K562 (cell line): ENCODE data around the gene MRPL57. TPM values are rescaled to one million over a fixed set of nuclear protein-coding genes. Genes with fewer than 3 reads are reported as not detected.
"Not testable (repeated sequence)": the region's sequence is repeated elsewhere in the genome, so short reads cannot be mapped to it uniquely, and the experiment has no call there.

Experiments
- ATAC-seq: fragments of 200-7000 bp; cut with Tn5 transposase; 3 replicates; pipeline ENCODE4 v1.9.1; 2020; ENCODE audit warnings: moderate library complexity
- BruUV-seq: library from RNA; stranded (reverse); fragments of 400-500 nt; replicated peaks from 2 replicates; lab custom pipeline; 2021; lab: Mats Ljungman, UMichigan
- CTCF ChIA-PET: fragments of 300-600 bp; formaldehyde crosslinking; extraction: SDS; loops from one replicate; lab custom pipeline; 2021; ENCODE audit warnings: low intra/inter-chr PET ratio; lab: Yijun Ruan, JAX
- POLR2A ChIA-PET: fragments of 300-600, 350-650 bp; sonication (Branson Sonifier 250); formaldehyde crosslinking; extraction: SDS; loops from one replicate; lab custom pipeline; 2021; ENCODE audit warnings: antibody characterized with exemption, inconsistent platforms; lab: Yijun Ruan, JAX
- DNase-seq, 4 experiments: peaks; one replicate each; pipeline versions ENCODE4 v3.0.0 to v3.0.0-alpha.2; 2011 to 2018; ENCODE audit warnings: low spot score in 3 of 4, mixed read lengths in 3 of 4; ENCODE audit errors: extremely low read depth in 1 of 4
- FAIRE-seq: peaks from 2 replicates; lab custom pipeline; 2011; peaks lifted over from hg19 to GRCh38; lab: Jason Lieb, UNC
- H2AFZ ChIP-seq: 2 replicates; pipeline ENCODE4 v1.6.0; 2011; ENCODE audit warnings: low read depth, low read length, control low read depth, inconsistent platforms
- H3K27ac ChIP-seq: fragments of 200-600 bp; 3 replicates; pipeline ENCODE4 v1.8.0; 2011; ENCODE audit warnings: low read depth, mild to moderate bottlenecking, control low read depth, inconsistent platforms, low read length, moderate library complexity, mixed read lengths; ENCODE audit errors: extremely low read depth
- H3K27me3 ChIP-seq, 2 experiments: fragments of 300-600 bp in 1 of 2; 2 replicates in 1 of 2; 3 replicates in 1 of 2; pipeline versions ENCODE4 v1.6.0 to v1.8.0; 2011; ENCODE audit warnings: inconsistent platforms in 2 of 2, low read length in 2 of 2, mild to moderate bottlenecking in 1 of 2, mixed read lengths in 1 of 2, moderate library complexity in 1 of 2; ENCODE audit not compliant: control insufficient read depth in 2 of 2, insufficient read depth in 2 of 2
- H3K36me3 ChIP-seq: fragments of 300-600 bp; 3 replicates; pipeline ENCODE4 v1.8.0; 2011; ENCODE audit warnings: mild to moderate bottlenecking, low read length, inconsistent platforms; ENCODE audit not compliant: control insufficient read depth, insufficient read depth
- H3K4me1 ChIP-seq, 2 experiments: fragments of 200-600 bp in 1 of 2; replicated peaks in 1 of 2; 2 replicates in 1 of 2; 3 replicates in 1 of 2; pipeline versions ENCODE4 v1.5.1 to v1.8.0; 2011; ENCODE audit warnings: inconsistent platforms in 2 of 2, low read length in 2 of 2, mild to moderate bottlenecking in 1 of 2, mixed read lengths in 1 of 2, moderate library complexity in 1 of 2; ENCODE audit not compliant: control insufficient read depth in 2 of 2, insufficient read depth in 2 of 2
- H3K4me2 ChIP-seq: 2 replicates; pipeline ENCODE4 v1.6.1; 2011; ENCODE audit warnings: low read length, control low read depth, inconsistent platforms, mixed read lengths; ENCODE audit not compliant: insufficient read depth
- H3K4me3 ChIP-seq: fragments of 200-600 bp; sonication (generic), shearing (Covaris generic); 2 replicates; pipeline ENCODE4 v1.5.1; 2016; ENCODE audit warnings: control low read depth, inconsistent platforms
- H3K79me2 ChIP-seq: fragments of 200-600 bp; 3 replicates; pipeline ENCODE4 v1.8.0; 2011; ENCODE audit warnings: low read length, inconsistent platforms; ENCODE audit not compliant: control insufficient read depth, insufficient read depth
- H3K9ac ChIP-seq, 2 experiments: 2 replicates each; pipeline versions ENCODE4 v1.6.0 to v1.6.1; 2011; ENCODE audit warnings: low read depth in 2 of 2, low read length in 2 of 2, control low read depth in 1 of 2, inconsistent platforms in 1 of 2, mild to moderate bottlenecking in 1 of 2, mixed read lengths in 1 of 2; ENCODE audit not compliant: insufficient read depth in 1 of 2
- H3K9me1 ChIP-seq: one replicate; pipeline ENCODE4 v1.6.0; 2011; ENCODE audit warnings: inconsistent platforms, mild to moderate bottlenecking, low read length, moderate library complexity; ENCODE audit not compliant: control insufficient read depth, insufficient read depth
- H3K9me3 ChIP-seq: replicated peaks from 2 replicates; pipeline ENCODE4 v1.5.1; 2011; ENCODE audit warnings: low read depth, low read length, inconsistent platforms; ENCODE audit not compliant: control insufficient read depth, insufficient read depth
- H4K20me1 ChIP-seq: replicated peaks from 2 replicates; pipeline ENCODE4 v1.6.1; 2011; ENCODE audit warnings: low read length, inconsistent platforms, mixed read lengths; ENCODE audit not compliant: control insufficient read depth, insufficient read depth
- IRF2 ChIP-seq: sonication (generic); formaldehyde crosslinking; IDR thresholded peaks from 2 replicates; pipeline ENCODE4 v1.8.1; 2022; ENCODE audit warnings: mild to moderate bottlenecking, missing genetic modification reagents
- MEF2A ChIP-seq: IDR thresholded peaks from 2 replicates; pipeline ENCODE4 v1.6.1; 2011; ENCODE audit warnings: low read depth, mild to moderate bottlenecking, low read length, moderate library complexity; ENCODE audit not compliant: control insufficient read depth
- SPI1 ChIP-seq: IDR thresholded peaks from 2 replicates; pipeline ENCODE4 v1.6.1; 2011; ENCODE audit warnings: low read depth, low read length, control low read depth, borderline replicate concordance
- STAG1 ChIP-seq: sonication (generic); formaldehyde crosslinking; IDR thresholded peaks from 2 replicates; pipeline ENCODE4 v1.5.0; 2020; ENCODE audit warnings: missing genetic modification reagents, borderline replicate concordance
- ZNF12 ChIP-seq: sonication (generic); formaldehyde crosslinking; IDR thresholded peaks from 2 replicates; pipeline ENCODE4 v1.4.0; 2020; ENCODE audit warnings: mild to moderate bottlenecking, missing genetic modification reagents
- WGBS: fragments of 100-300 bp; shearing (Covaris generic); methylation state at CpG from one replicate; pipeline ENCODE4 v1.1.6; 2016; ENCODE audit warnings: low coverage, mixed read lengths; ENCODE audit not compliant: insufficient coverage; ENCODE audit errors: missing lambda C conversion rate; 5-methylcytosine and 5-hydroxymethylcytosine counted together
- in situ Hi-C: fragments of 300-500 bp; cut with MboI; formaldehyde crosslinking; loops from 4 replicates; pipeline ENCODE4 v1.15.0; 2018; ENCODE audit warnings: inconsistent platforms, mixed read lengths
- intact Hi-C: fragments of 100-400 bp; cut with micrococcal nuclease; formaldehyde crosslinking; loops from 2 replicates; pipeline ENCODE4 v1.14.2; 2022
- polyA plus RNA-seq, 8 experiments: library from polyadenylated mRNA; depleted of rRNA in 4 of 8; stranded (reverse) in 5 of 8; unstranded in 3 of 8; fragments of >200 nt; fragmentation: Nextera tagmentation in 2 of 8; fragmentation: Illumina TruSeq in 1 of 8; extraction: Ambion mirVana in 2 of 8; extraction: Trizol in 1 of 8; gene quantifications; 2 replicates each; pipeline versions ENCODE4 v1.2.1 to v1.2.3, GENCODE V29; 2011 to 2014; ENCODE audit warnings: inconsistent platforms in 1 of 8, missing spikeins in 1 of 8
- total RNA-seq, 7 experiments: library from RNA; depleted of rRNA in 6 of 7; stranded (reverse); fragments of >200 nt in 6 of 7; fragmentation: Illumina TruSeq in 2 of 7; extraction: Trizol in 2 of 7; gene quantifications; 2 replicates each; pipeline versions ENCODE4 v1.2.1 to v1.2.3, GENCODE V29; 2011 to 2021; ENCODE audit warnings: low replicate concordance in 1 of 7
- TF ChIP-seq, protein P1 (sequence below): fragments of 250-450 bp; sonication (Bioruptor Pico); IDR thresholded peaks from 2 replicates; pipeline ENCODE4 v1.8.0; 2022; ENCODE audit warnings: moderate library complexity, mild to moderate bottlenecking, inconsistent platforms
- TF ChIP-seq, protein P2 (sequence below): fragments of 250-450 bp; sonication (Bioruptor Pico); IDR thresholded peaks from 2 replicates; pipeline ENCODE4 v1.4.0; 2020; ENCODE audit warnings: mild to moderate bottlenecking, moderate library complexity

Gene MRPL57
- total and polyA plus RNA-seq, 9 of the 15 experiments (the other 6 are each of a cell fraction or from before 2014, with no cell fraction given), result 6.5 to 40.4 (median 15.7) TPM

DNA sequence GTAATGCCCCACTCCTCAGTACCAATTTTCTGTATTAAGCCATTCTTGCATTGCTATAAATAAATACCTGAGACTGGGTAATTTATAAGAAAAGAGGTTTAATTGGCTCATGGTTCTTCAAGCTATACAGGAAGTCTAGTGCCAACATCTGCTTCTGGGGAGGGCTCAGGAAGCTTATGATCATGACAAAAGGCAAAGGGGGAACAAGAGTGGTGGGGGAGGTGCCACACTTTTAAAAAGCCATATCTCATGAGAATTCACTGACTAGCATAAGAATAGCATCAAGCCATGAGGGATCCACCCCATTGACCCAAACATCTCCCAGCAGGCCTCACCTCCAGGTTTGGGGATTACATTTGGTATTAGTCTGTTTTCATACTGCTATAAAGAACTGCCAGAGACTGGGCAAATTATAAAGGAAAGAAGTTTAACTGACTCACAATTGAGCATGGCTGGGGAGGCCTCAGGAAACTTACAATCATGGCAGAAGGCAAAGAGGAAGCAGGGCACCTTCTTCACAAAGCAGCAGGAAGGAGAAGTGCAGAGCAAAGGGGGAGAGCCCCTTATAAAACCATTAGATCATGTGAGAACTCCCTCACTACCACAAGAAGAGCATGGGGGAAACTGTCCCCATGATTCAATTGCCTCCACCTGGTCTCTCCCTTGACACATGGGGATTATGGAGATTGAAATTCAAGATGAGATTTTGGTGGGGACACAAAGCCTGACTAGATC, 25.2 kb downstream of the MRPL57 start:
- CTCF ChIA-PET, intact Hi-C loops, H3K9me3 ChIP-seq, H3K4me1 ChIP-seq, H3K9ac ChIP-seq, H2AFZ ChIP-seq, ATAC-seq, DNase-seq, H3K27ac ChIP-seq, H3K4me3 ChIP-seq, in situ Hi-C loops, BruUV-seq, FAIRE-seq, H4K20me1 ChIP-seq, POLR2A ChIA-PET, H3K79me2 ChIP-seq, H3K9me1 ChIP-seq, H3K27me3 ChIP-seq, H3K36me3 ChIP-seq, H3K4me2 ChIP-seq: not testable (repeated sequence)

DNA sequence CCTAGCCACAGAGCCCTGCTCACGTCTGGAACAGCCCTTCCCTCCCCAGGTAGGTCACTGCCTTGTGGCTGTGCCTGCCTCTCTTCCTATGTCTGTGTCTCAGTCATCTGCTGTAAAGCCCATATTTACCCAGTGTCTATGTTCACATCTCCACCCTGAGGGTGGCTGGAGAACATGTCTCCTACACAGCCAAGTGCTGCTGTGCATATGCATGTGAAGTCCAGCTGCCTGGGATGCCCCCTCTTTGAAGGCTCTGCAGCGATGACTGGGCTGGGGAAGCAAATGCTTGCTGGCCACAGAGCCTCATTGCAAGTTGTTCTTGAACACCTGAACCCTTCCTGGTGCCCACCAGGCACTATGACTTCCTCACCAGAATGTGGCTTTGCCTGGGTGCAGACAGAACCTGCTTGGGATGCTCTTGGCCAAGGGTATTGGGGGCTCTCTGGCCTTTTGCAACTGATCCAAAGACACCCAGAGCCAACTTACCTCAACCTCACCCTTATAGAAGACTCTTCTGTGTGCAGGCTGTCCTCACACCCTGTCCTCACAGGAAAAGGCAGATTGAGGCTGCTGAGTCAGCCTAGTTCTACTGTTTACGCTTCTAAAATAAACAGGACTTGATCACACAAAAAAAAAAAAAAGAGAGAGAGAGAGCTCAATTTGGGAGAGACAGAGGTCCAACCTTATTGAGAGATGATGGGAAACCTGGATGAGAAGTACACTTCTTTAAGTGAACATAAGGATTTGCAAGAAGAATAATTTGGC, 26.5 kb downstream of the MRPL57 start:
- in situ Hi-C loops (no loop called here), intact Hi-C loops (no loop called here)
- H2AFZ ChIP-seq, result no peak overlapping the region
- no peak for FAIRE-seq
- no peak for DNase-seq
- no peaks in the 10 kb centered on the region for H3K36me3 ChIP-seq
- H3K9ac ChIP-seq, result no peak overlapping the region
- WGBS, result 0% methylated on average over 3 of the region's 3 CpGs
- no peak for ATAC-seq
- H3K27me3 ChIP-seq, result 0 out of 5 replicates have a peak, but pooled peaks cover 0 to 4% of the 10 kb centered on the region in 2 experiments
- no peaks in the 10 kb centered on the region for H3K9me1 ChIP-seq
- no peaks in the 10 kb centered on the region for H3K4me1 ChIP-seq
- H3K79me2 ChIP-seq, result no peaks in the 10 kb centered on the region
- H4K20me1 ChIP-seq, result no peaks in the 10 kb centered on the region
- CTCF ChIA-PET, result no interaction called here
- POLR2A ChIA-PET, result no interaction called here
- no peak overlapping the region for H3K4me3 ChIP-seq
- H3K27ac ChIP-seq, result no peak overlapping the region
- H3K9me3 ChIP-seq, result no peaks in the 10 kb centered on the region
- BruUV-seq, result no TSS peak
- H3K4me2 ChIP-seq, result no peak overlapping the region
- TF ChIP-seq STAG1 (CRISPR knock-in tag), result no peak
- TF ChIP-seq IRF2 (CRISPR knock-in tag), result no peak
- no peak for TF ChIP-seq SPI1
- TF ChIP-seq, protein P1, sequence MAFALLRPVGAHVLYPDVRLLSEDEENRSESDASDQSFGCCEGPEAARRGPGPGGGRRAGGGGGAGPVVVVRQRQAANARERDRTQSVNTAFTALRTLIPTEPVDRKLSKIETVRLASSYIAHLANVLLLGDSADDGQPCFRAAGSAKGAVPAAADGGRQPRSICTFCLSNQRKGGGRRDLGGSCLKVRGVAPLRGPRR (CRISPR knock-in tag), result no peak
- no peak for TF ChIP-seq MEF2A
- TF ChIP-seq ZNF12 (CRISPR knock-in tag), result no peak
- TF ChIP-seq, protein P2, sequence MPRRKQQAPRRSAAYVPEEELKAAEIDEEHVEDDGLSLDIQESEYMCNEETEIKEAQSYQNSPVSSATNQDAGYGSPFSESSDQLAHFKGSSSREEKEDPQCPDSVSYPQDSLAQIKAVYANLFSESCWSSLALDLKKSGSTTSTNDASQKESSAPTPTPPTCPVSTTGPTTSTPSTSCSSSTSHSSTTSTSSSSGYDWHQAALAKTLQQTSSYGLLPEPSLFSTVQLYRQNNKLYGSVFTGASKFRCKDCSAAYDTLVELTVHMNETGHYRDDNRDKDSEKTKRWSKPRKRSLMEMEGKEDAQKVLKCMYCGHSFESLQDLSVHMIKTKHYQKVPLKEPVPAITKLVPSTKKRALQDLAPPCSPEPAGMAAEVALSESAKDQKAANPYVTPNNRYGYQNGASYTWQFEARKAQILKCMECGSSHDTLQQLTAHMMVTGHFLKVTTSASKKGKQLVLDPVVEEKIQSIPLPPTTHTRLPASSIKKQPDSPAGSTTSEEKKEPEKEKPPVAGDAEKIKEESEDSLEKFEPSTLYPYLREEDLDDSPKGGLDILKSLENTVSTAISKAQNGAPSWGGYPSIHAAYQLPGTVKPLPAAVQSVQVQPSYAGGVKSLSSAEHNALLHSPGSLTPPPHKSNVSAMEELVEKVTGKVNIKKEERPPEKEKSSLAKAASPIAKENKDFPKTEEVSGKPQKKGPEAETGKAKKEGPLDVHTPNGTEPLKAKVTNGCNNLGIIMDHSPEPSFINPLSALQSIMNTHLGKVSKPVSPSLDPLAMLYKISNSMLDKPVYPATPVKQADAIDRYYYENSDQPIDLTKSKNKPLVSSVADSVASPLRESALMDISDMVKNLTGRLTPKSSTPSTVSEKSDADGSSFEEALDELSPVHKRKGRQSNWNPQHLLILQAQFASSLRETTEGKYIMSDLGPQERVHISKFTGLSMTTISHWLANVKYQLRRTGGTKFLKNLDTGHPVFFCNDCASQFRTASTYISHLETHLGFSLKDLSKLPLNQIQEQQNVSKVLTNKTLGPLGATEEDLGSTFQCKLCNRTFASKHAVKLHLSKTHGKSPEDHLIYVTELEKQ, result no peak
